Measurements from ENCODE around the gene ARHGEF6. TPM values are rescaled to one million over a fixed set of nuclear protein-coding genes. Genes with fewer than 3 reads are reported as not detected.

The ARHGEF6 gene
- total and polyA plus RNA-seq, 2 experiments from 2014 or later: 3.5 to 3.7 TPM

GRCh38 chrX:136794080-136794479, 13.3 kb upstream of the ARHGEF6 start:
- H3K27ac ChIP-seq: no peak overlapping the region
- no peak for DNase-seq (ENCODE audit: low spot score)
- no peak for TF ChIP-seq EZH2 (IDR thresholded peaks at IDR 0.05; ENCODE audit: borderline replicate concordance)
- no peak for TF ChIP-seq EZH2phosphoT487 (IDR thresholded peaks at IDR 0.05; ENCODE audit: low read depth, severe bottlenecking, unreplicated experiment)
- TF ChIP-seq CTCF (IDR thresholded peaks at IDR 0.05; ENCODE audit: poor library complexity): no peak
- H3K79me2 ChIP-seq: no peaks in the 10 kb centered on the region
- no peak overlapping the region for H3K4me2 ChIP-seq
- no peak overlapping the region for H3K4me3 ChIP-seq
- no peaks in the 10 kb centered on the region for H3K36me3 ChIP-seq (replicated peaks; ENCODE audit: insufficient read depth, low read depth)
- H4K20me1 ChIP-seq (ENCODE audit: insufficient read depth, poor library complexity, severe bottlenecking): no peaks in the 10 kb centered on the region
- H3K27me3 ChIP-seq: no peaks in the 10 kb centered on the region
- no peaks in the 10 kb centered on the region for H3K4me1 ChIP-seq (ENCODE audit: insufficient read depth)
- no peak overlapping the region for H2AFZ ChIP-seq
- no peaks in the 10 kb centered on the region for H3K9me3 ChIP-seq (ENCODE audit: low read depth)
- no peaks in the 10 kb centered on the region for H3K9me2 ChIP-seq (replicated peaks; ENCODE audit: insufficient read depth)
- WGBS (ENCODE audit: low lambda C conversion rate, missing lambda C conversion rate): 46% methylated on average over 1 of the region's 1 CpG

DNA sequence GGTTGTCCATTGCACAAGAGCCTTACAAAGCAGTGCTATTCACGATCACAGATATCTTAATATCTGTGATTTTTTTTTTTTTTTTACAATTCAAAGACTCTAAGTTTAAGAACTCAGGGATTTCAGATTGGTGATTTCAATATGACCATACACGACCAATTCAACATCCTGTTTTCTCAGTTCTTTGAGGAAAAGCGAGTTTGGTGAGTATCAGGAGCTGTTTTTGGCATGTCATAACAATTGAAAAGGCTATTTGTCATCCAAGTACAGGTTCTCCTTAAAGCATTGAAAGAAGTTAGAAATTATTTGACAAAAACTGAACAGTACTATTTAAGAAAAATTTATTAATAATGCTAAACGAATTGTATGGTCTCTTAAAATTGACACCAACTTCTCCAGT, 9.1 kb upstream of the ARHGEF6 start:
- Histone ChIP-seq H3K79me2 (no peaks in the 10 kb centered on the region), H3K4me3 (no peak overlapping the region), H3K9me3 (ENCODE audit: low read depth) (no peaks in the 10 kb centered on the region), H3K4me2 (no peak overlapping the region), H4K20me1 (ENCODE audit: insufficient read depth, poor library complexity, severe bottlenecking) (no peaks in the 10 kb centered on the region), H3K36me3 (replicated peaks; ENCODE audit: insufficient read depth, low read depth) (no peaks in the 10 kb centered on the region), H3K27ac (no peak overlapping the region), H3K9me2 (replicated peaks; ENCODE audit: insufficient read depth) (no peaks in the 10 kb centered on the region), H3K27me3 (no peaks in the 10 kb centered on the region), H3K4me1 (ENCODE audit: insufficient read depth) (no peaks in the 10 kb centered on the region), H2AFZ (no peak overlapping the region)
- TF ChIP-seq EZH2 (IDR thresholded peaks at IDR 0.05; ENCODE audit: borderline replicate concordance): no peak
- TF ChIP-seq CTCF (IDR thresholded peaks at IDR 0.05; ENCODE audit: poor library complexity): no peak
- TF ChIP-seq EZH2phosphoT487 (IDR thresholded peaks at IDR 0.05; ENCODE audit: low read depth, severe bottlenecking, unreplicated experiment): no peak
- 42% methylated on average over 4 of the region's 4 CpGs for WGBS (ENCODE audit: low lambda C conversion rate, missing lambda C conversion rate)
- no peak for DNase-seq (ENCODE audit: low spot score)

- no peaks in the 10 kb centered on the region for H3K9me2 ChIP-seq (replicated peaks; ENCODE audit: insufficient read depth)
- TF ChIP-seq EZH2 (IDR thresholded peaks at IDR 0.05; ENCODE audit: borderline replicate concordance) (no peak), EZH2phosphoT487 (IDR thresholded peaks at IDR 0.05; ENCODE audit: low read depth, severe bottlenecking, unreplicated experiment) (no peak)
- H2AFZ ChIP-seq: no peak overlapping the region
- H3K4me2 ChIP-seq: no peak overlapping the region
- H3K4me3 ChIP-seq: no peak overlapping the region
- no peaks in the 10 kb centered on the region for H3K27me3 ChIP-seq
- WGBS (ENCODE audit: low lambda C conversion rate, missing lambda C conversion rate): 100% methylated on average over 1 of the region's 1 CpG
- DNase-seq (ENCODE audit: low spot score): no peak
- H4K20me1 ChIP-seq (ENCODE audit: insufficient read depth, poor library complexity, severe bottlenecking): no peaks in the 10 kb centered on the region
- H3K9me3 ChIP-seq (ENCODE audit: low read depth): no peaks in the 10 kb centered on the region
- no peaks in the 10 kb centered on the region for H3K4me1 ChIP-seq (ENCODE audit: insufficient read depth)
- no peak overlapping the region for H3K27ac ChIP-seq
- no peaks in the 10 kb centered on the region for H3K36me3 ChIP-seq (replicated peaks; ENCODE audit: insufficient read depth, low read depth)
- no peaks in the 10 kb centered on the region for H3K79me2 ChIP-seq
These were observed 3.5 kb upstream of the ARHGEF6 start for GRCh38 chrX:136784231-136784630.

- Histone ChIP-seq H3K9me3 (ENCODE audit: low read depth) (no peaks in the 10 kb centered on the region), H3K79me2 (no peaks in the 10 kb centered on the region), H3K27ac (no peak overlapping the region), H3K4me3 (no peak overlapping the region), H3K4me1 (ENCODE audit: insufficient read depth) (no peaks in the 10 kb centered on the region), H3K4me2 (no peak overlapping the region), H3K36me3 (replicated peaks; ENCODE audit: insufficient read depth, low read depth) (no peaks in the 10 kb centered on the region), H3K27me3 (no peaks in the 10 kb centered on the region), H3K9me2 (replicated peaks; ENCODE audit: insufficient read depth) (no peaks in the 10 kb centered on the region), H4K20me1 (ENCODE audit: insufficient read depth, poor library complexity, severe bottlenecking) (no peaks in the 10 kb centered on the region), H2AFZ (no peak overlapping the region)
- no peak for DNase-seq (ENCODE audit: low spot score)
- TF ChIP-seq CTCF (IDR thresholded peaks at IDR 0.05; ENCODE audit: poor library complexity): no peak
- no peak for TF ChIP-seq EZH2 (IDR thresholded peaks at IDR 0.05; ENCODE audit: borderline replicate concordance)
- no peak for TF ChIP-seq EZH2phosphoT487 (IDR thresholded peaks at IDR 0.05; ENCODE audit: low read depth, severe bottlenecking, unreplicated experiment)
These were observed 2.4 kb upstream of the ARHGEF6 start for GRCh38 chrX:136783159-136783558.

Data from hepatocyte (in vitro differentiated cells).